NCI-H2171 treated with DMSO at 0.1 percent for 48 hours (cell line): ENCODE measurements around the gene CBLC.
"Not testable (repeated sequence)": the region's sequence is repeated elsewhere in the genome, so short reads cannot be mapped to it uniquely, and the experiment has no call there.

Experiments
- DNase-seq: peaks from one replicate; lab custom pipeline; 2025; lab: John Stamatoyannopoulos, UW

The CBLC gene

GRCh38 chr19:44765033-44765948 is 12.4 kb upstream of the CBLC start:
- no peak for DNase-seq

DNA sequence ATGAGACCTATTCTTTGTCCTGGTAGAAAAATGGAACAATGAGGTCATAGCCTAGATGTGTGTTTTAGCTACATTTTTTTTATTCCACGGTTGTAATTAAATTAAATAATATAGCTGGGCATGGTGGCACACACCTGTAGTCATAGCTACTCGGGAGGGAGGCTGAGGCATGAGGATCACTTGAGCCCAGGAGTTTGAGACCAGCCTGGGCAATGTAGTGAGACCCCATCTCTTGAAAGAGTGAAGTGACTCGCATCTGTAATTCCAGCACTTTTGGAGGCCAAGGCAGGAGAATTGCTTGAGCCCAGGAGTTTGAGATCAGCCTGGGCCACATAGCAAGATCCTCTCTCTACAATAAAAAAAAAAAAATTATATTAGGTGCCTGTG is 11.7 kb upstream of the CBLC start:
- DNase-seq, result no peak

- DNase-seq, result no peak
These were observed 10.2 kb upstream of the CBLC start for GRCh38 chr19:44767295-44768180.

- peak; percentile 66 for DNase-seq
These were observed 7.0 kb upstream of the CBLC start for GRCh38 chr19:44770550-44771257.

DNA sequence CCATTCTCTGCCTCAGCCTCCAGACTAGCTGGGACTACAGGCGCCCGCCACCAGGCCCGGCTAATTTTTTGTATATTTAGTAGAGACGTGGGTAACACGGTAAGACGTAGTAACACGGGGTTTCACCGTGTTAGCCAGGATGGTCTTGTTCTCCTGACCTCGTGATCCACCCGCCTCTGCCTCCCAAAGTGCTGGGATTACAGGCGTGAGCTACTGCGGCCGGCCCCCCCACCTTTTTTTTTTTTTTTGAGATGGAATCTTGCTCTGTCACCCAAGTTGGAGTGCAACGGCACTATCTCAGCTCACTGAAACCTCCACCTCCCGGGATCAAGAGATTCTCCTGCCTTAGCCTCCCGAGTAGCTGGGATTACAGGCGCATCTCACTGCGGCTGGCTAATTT is 5.5 kb upstream of the CBLC start:
- not testable (repeated sequence) for DNase-seq

DNA sequence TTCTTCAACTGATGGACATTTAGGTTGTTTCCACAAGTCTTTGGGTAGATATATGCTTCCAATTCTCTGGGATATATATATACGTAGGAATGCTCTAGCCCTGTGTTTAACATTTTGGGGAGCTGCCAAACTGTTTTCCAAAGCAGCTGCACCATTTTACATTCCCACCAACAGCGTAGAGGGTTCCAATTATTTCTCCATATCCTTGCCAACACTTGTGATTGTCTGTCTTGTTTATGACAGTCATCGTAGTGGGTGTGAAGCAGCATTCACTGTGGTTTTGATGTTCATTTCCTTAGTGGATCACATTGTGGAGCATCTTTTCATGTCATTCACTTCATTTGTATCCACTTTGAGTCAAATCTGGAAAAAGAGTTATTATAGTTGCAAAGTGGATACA is 4.7 kb upstream of the CBLC start:
- DNase-seq, result no peak

DNA sequence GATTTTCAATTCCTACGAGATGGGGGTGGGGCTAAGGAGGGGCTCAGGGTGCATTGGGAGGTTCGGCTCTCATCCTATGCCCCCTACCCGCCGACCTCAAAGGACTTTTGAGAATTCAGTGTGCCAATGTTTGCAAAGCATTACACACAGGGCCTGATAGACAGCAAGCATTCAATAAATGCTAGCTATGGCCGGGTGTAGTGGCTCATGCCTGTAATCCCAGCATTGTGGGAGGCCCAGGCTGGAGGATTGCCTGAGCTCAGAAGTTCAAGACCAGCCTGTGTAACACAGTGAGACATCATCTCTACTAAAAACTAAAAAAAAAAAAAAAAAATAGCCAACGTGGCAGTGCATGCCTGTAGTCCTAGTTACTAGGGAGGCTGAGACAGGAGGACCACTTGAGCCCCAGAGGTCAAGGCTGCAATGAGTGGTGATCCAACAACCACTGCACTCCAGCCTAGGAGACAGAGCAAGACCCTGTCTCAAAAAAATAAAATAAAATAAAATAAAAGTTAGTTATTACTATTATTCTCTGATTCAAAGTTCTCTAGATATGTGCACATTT is 1.9 kb upstream of the CBLC start:
- no peak for DNase-seq

- no peak for DNase-seq
These were observed 1.1 kb upstream of the CBLC start for GRCh38 chr19:44776402-44777096.

DNA sequence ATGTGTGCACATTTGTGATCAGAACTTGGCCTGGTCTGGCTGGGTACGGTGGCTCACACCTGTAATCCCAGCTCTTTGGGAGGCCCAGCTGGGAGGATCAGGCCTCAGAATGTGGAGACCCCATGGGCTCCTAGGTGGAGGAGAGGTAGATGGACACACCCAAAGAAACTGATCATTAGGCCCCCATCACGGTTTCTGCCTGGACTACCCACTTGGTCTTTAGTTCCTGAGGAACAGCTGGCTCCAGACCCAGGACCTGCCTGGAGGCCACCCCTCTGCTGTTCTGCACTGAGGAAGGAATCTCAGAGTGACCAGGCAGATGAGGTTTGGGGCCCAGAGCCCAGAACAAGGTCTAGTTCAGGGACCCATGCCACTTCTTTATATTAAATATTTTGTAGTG is 1.5 kb downstream of the CBLC start:
- DNase-seq, result no peak

GRCh38 chr19:44781694-44782093 is 4.0 kb downstream of the CBLC start:
- not testable (repeated sequence) for DNase-seq

- DNase-seq, result no peak
These were observed 5.0 kb downstream of the CBLC start for GRCh38 chr19:44782729-44783128.

- no peak for DNase-seq
These were observed 5.9 kb downstream of the CBLC start for GRCh38 chr19:44783545-44783944.

DNA sequence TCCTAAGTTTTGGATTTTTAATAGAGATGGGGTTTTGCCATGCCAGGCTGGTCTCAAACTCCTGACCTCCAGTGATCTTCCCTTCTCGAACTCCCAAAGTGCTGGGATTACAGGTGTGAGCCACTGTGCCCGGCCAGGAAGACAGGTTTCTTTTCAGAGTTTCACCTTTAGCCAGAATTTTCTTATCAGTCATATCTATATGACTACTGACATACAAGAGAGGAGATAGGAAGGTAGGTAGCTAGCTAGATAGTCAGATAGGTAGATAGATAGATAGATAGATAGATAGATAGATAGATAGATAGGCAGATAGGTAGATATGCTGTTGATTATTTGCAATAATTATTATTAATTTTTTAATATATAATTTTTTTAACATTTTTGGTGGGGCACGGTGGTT is 7.6 kb downstream of the CBLC start:
- no peak for DNase-seq

DNA sequence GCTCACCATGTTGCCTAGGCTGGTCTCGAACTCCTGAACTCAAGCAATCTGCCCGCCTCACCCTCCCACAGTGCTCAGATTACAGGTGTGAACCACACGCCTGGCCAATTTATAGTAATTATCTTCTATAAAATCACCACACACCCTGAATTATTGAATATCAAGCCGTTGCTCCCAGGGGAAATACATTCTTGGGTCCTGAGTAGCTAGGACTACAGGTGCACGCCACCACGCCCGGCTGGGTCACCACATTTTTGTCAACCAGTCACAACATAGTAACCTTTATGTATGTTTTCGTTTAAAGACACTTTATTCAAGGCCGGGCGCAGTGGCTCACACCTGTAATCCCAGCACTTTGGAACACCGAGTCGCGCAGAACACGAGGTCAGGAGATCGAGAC is 8.3 kb downstream of the CBLC start:
- no peak for DNase-seq

GRCh38 chr19:44788971-44789370 is 11.3 kb downstream of the CBLC start:
- DNase-seq, result no peak

DNA sequence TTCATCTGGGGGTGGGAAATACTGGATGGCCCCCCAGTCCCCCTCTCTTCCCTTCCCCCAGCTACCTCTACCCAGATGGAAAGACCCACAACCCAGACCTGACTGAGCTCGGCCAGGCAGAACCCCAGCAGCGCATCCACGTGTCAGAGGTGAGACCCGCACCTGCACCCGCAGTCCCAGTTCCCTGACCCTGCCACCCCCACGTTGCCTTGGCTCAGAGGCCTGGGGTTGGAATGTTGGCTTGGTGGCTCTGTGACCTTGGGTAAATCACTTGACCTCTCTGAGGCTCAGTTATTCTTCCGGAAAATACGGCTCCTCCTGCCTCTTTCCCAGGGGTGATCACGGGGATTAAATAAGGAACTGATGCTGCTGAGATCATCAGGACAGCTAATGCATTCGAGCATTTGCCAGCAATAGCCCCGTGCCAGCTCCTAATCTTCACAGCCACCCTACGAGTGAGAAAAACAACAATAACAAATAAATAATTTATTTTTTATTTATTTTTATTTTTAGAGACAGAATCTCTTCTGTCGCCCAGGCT is 12.3 kb downstream of the CBLC start:
- no peak for DNase-seq

- DNase-seq, result no peak
These were observed 14.6 kb downstream of the CBLC start for GRCh38 chr19:44792281-44792680.

GRCh38 chr19:44794610-44795009 is 16.9 kb downstream of the CBLC start:
- no peak for DNase-seq

DNA sequence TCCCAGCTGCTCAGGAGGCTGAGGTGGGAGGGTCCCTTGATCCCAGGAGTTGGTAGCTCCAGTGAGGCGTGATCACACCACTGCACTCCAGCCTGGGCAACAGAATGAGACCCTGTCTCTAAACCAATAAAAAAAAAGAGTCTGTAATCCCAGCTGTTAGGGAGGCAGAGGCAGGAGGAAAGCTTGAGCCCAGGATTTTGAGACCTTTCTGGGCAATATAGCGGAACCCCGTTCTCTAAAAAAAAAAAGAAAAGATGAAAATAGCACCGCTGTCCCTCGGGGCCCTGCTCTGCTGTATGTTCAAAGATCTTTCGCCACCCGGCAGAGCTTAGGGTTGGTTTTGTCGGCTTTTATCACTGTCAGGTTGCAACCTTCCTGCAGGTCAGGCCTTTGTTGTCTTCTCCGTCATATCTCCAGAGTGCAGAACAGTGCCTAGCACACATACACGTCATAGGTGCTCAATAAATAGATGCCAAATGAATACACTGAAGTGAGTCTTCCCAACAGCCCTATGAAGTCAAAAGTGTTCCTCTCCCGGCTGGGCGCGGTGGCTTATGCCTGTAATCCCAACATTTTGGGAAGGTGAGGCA is 17.8 kb downstream of the CBLC start:
- DNase-seq, result no peak

DNA sequence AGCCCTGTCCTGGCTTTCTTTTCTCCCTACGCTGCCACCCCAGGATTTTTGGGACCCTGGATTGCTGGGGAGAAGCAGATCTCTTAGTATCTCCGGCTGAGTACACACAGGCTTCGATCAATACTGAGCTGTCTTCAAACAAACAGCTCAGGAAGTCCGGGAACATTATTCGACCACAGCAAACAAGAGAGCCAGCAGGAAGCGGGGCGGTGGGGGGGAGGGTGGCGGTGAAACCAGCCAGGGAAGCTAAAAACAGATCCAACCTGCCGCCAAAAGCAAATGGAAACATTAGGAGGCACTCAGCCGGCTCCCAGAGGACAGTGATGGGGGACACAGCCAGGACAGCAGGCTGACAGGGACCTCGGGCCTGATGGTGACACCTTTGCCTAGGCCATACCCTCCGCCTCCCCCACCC is 19.0 kb downstream of the CBLC start:
- no peak for DNase-seq
